GM12878 (cell line): Measurements from ENCODE around the gene NOB1. TPM values are rescaled to one million over a fixed set of nuclear protein-coding genes. Genes with fewer than 3 reads are reported as not detected.

Experiments used
- ATAC-seq: fragments of 200-7000 bp; cut with Tn5 transposase; 3 replicates; pipeline ENCODE4 v1.9.1; 2020; ENCODE audit warnings: mild to moderate bottlenecking, moderate library complexity
- BruUV-seq: library from RNA; stranded (reverse); fragments of 400-500 nt; replicated peaks from 2 replicates; lab custom pipeline; 2021; lab: Mats Ljungman, UMichigan
- CTCF ChIA-PET: fragments of 300-600 bp; sonication (Branson Sonifier 250); formaldehyde crosslinking; extraction: SDS; loops from one replicate; lab custom pipeline; 2021; ENCODE audit warnings: inconsistent platforms; lab: Yijun Ruan, JAX
- POLR2A ChIA-PET: fragments of 350-600 bp; formaldehyde crosslinking; extraction: SDS; loops from one replicate; lab custom pipeline; 2021; ENCODE audit warnings: inconsistent platforms; lab: Charles Lee
- RAD21 ChIA-PET: fragments of 300-600 bp; sonication (Branson Sonifier 250); formaldehyde crosslinking; loops from one replicate; lab custom pipeline; 2023; ENCODE audit warnings: antibody characterized with exemption; ENCODE audit not compliant: unreplicated experiment; lab: Charles Lee
- SMC1A ChIA-PET: fragments of 300-600 bp; sonication (Branson Sonifier 250); formaldehyde crosslinking; loops from one replicate; lab custom pipeline; 2023; ENCODE audit not compliant: unreplicated experiment, uncharacterized antibody; lab: Charles Lee
- DNase-seq: peaks from one replicate; pipeline ENCODE4 v3.0.0-alpha.2; 2011; ENCODE audit warnings: low read depth, low spot score
- FAIRE-seq: peaks from 3 replicates; lab custom pipeline; 2011; peaks lifted over from hg19 to GRCh38; lab: Jason Lieb, UNC
- H2AFZ ChIP-seq: 2 replicates; pipeline ENCODE4 v1.6.0; 2011; ENCODE audit warnings: low read depth, low read length, control low read depth; ENCODE audit not compliant: control insufficient read depth
- H3K27ac ChIP-seq: 2 replicates; pipeline ENCODE4 v1.5.1; 2011; ENCODE audit warnings: control low read depth; ENCODE audit not compliant: control insufficient read depth, insufficient read depth
- H3K27me3 ChIP-seq, 2 experiments: replicated peaks in 1 of 2; 2 replicates each; pipeline versions ENCODE4 v1.6.0 to v1.6.1; 2011; ENCODE audit warnings: low read length in 1 of 2; ENCODE audit not compliant: control insufficient read depth in 2 of 2, insufficient read depth in 2 of 2
- H3K36me3 ChIP-seq, 2 experiments: 2 replicates each; pipeline ENCODE4 v1.5.1; 2011; ENCODE audit warnings: low read length in 1 of 2; ENCODE audit not compliant: control insufficient read depth in 2 of 2, insufficient read depth in 2 of 2
- H3K4me1 ChIP-seq: 2 replicates; pipeline ENCODE4 v1.6.1; 2011; ENCODE audit warnings: mild to moderate bottlenecking, low read length, moderate library complexity, mixed read lengths; ENCODE audit not compliant: control insufficient read depth, insufficient read depth
- H3K4me2 ChIP-seq: 2 replicates; pipeline ENCODE4 v1.6.0; 2011; ENCODE audit warnings: control low read depth; ENCODE audit not compliant: control insufficient read depth, insufficient read depth
- H3K4me3 ChIP-seq: fragments of 200-600 bp; sonication (generic); 2 replicates; pipeline ENCODE4 v1.5.1; 2016
- H3K79me2 ChIP-seq: 2 replicates; pipeline ENCODE4 v1.6.0; 2011; ENCODE audit warnings: low read length; ENCODE audit not compliant: control insufficient read depth, insufficient read depth
- H3K9ac ChIP-seq: 2 replicates; pipeline ENCODE4 v1.8.0; 2011; ENCODE audit warnings: low read length, control low read depth, mixed read lengths; ENCODE audit not compliant: control insufficient read depth, insufficient read depth
- H3K9me3 ChIP-seq: replicated peaks from 3 replicates; pipeline ENCODE4 v1.5.1; 2011; ENCODE audit warnings: mild to moderate bottlenecking, low read length; ENCODE audit not compliant: control insufficient read depth, insufficient read depth
- H4K20me1 ChIP-seq: 2 replicates; pipeline ENCODE4 v1.6.0; 2011; ENCODE audit not compliant: control insufficient read depth, insufficient read depth
- CHD2 ChIP-seq: IDR thresholded peaks from 2 replicates; pipeline ENCODE4 v1.6.1; 2011; ENCODE audit warnings: low read depth, low read length, improper control_type of control experiment, borderline replicate concordance
- ETV6 ChIP-seq, 2 experiments: fragments of 450-650 bp in 1 of 2; IDR thresholded peaks in 1 of 2; conservative IDR thresholded peaks in 1 of 2; 2 replicates each; pipeline ENCODE4 v1.6.1; 2014; ENCODE audit warnings: antibody characterized with exemption in 1 of 2, borderline replicate concordance in 1 of 2, low read depth in 1 of 2, mild to moderate bottlenecking in 1 of 2, moderate library complexity in 1 of 2
- FOS ChIP-seq: IDR thresholded peaks from 3 replicates; pipeline ENCODE4 v1.6.1; 2011; ENCODE audit warnings: borderline replicate concordance; ENCODE audit not compliant: insufficient read length; ENCODE audit errors: extremely low read depth
- HDGF ChIP-seq: fragments of 450-650 bp; IDR thresholded peaks from 2 replicates; pipeline ENCODE4 v1.6.1; 2016; ENCODE audit warnings: antibody characterized with exemption
- NFYB ChIP-seq: IDR thresholded peaks from 2 replicates; pipeline ENCODE4 v1.6.1; 2011; ENCODE audit warnings: low read depth, mild to moderate bottlenecking, low read length, improper control_type of control experiment, moderate library complexity; ENCODE audit not compliant: insufficient read depth
- POU2F2 ChIP-seq: IDR thresholded peaks from 3 replicates; pipeline ENCODE4 v1.6.1; 2011; ENCODE audit warnings: low read depth, mild to moderate bottlenecking, low read length, borderline replicate concordance
- RFX5 ChIP-seq: IDR thresholded peaks from 2 replicates; pipeline ENCODE4 v1.6.1; 2011; ENCODE audit warnings: low read depth, low read length, improper control_type of control experiment
- SIX5 ChIP-seq: IDR thresholded peaks from 2 replicates; pipeline ENCODE4 v1.6.1; 2011; ENCODE audit warnings: mild to moderate bottlenecking, low read depth, low read length, moderate library complexity; ENCODE audit not compliant: severe bottlenecking
- SREBF2 ChIP-seq: IDR thresholded peaks from 2 replicates; pipeline ENCODE4 v1.6.1; 2012; ENCODE audit warnings: mild to moderate bottlenecking, low read length
- WGBS: methylation state at CpG from one replicate; pipeline ENCODE4 v1.1.6; 2016; ENCODE audit warnings: low lambda C conversion rate; ENCODE audit not compliant: insufficient replicate concordance, insufficient coverage; ENCODE audit errors: missing lambda C conversion rate; 5-methylcytosine and 5-hydroxymethylcytosine counted together
- in situ Hi-C: fragments of 300-500 bp; cut with MboI; formaldehyde crosslinking; loops from 9 replicates; pipeline ENCODE4 v1.14.3; 2018; ENCODE audit warnings: mixed read lengths
- intact Hi-C: fragments of 100-400 bp; cut with micrococcal nuclease; formaldehyde crosslinking; loops from one replicate; pipeline ENCODE4 v1.14.2; 2022; ENCODE audit not compliant: unreplicated experiment
- polyA plus RNA-seq, 11 experiments: library from polyadenylated mRNA; depleted of rRNA in 4 of 11; unstranded in 6 of 11; stranded (reverse) in 5 of 11; fragments of >200 nt; fragmentation: Nextera tagmentation in 4 of 11; fragmentation: Illumina TruSeq in 1 of 11; extraction: Ambion mirVana in 4 of 11; extraction: Trizol in 1 of 11; gene quantifications; 1 replicate in 1 of 11; 2 replicates in 10 of 11; pipeline versions ENCODE4 v1.2.1 to v1.2.3, GENCODE V29; 2011 to 2016; ENCODE audit warnings: inconsistent platforms in 2 of 11, missing spikeins in 2 of 11, low read depth in 1 of 11
- total RNA-seq, 4 experiments: library from RNA; depleted of rRNA in 3 of 4; stranded (reverse); fragments of >200 nt in 3 of 4; fragmentation: Illumina TruSeq in 1 of 4; extraction: Trizol in 1 of 4; gene quantifications; 2 replicates each; pipeline versions ENCODE4 v1.2.1 to v1.2.3, GENCODE V29; 2013 to 2021
- TF ChIP-seq, protein P1 (sequence below): fragments of 450-650 bp; IDR thresholded peaks from 2 replicates; pipeline ENCODE4 v1.6.1; 2017; ENCODE audit warnings: mild to moderate bottlenecking, moderate library complexity
- TF ChIP-seq, protein P2 (sequence below): fragments of 450-650 bp; formaldehyde crosslinking; IDR thresholded peaks from 2 replicates; pipeline ENCODE4 v1.4.0; 2022; ENCODE audit warnings: mild to moderate bottlenecking, moderate library complexity
- TF ChIP-seq, protein P3 (sequence below): fragments of 450-650 bp; IDR thresholded peaks from 2 replicates; pipeline ENCODE4 v1.6.1; 2017; ENCODE audit warnings: low read depth, mild to moderate bottlenecking, moderate library complexity
- TF ChIP-seq, protein P4 (sequence below): IDR thresholded peaks from 2 replicates; pipeline ENCODE4 v1.6.1; 2012; ENCODE audit warnings: low read depth, low read length, improper control_type of control experiment

The NOB1 gene
- total and polyA plus RNA-seq, 10 of the 15 experiments (the other 5 are each of a cell fraction or from before 2014, with no cell fraction given): 31.1 to 117 (median 78.0) TPM

DNA sequence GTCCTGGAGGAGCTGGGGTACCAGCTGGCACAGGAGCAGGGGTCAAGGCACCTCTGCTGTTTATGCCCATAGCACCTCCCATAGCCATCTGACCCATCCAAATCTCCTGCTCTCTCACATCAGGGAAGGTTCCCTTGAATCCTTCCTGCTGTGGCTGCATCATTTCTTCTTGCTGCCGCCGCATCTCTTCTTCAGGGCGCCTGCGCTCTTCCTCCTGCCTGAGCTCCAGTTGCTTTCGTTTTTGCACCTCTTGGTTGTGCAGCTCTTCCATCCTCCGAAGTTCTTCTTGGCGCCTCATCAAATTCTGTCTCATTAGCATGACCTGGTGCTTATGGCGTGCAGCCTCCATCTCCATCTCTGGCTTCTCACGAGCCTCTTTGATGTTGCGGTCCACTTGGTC lies 2.0 kb upstream of the NOB1 start:
- H3K27ac ChIP-seq: no peak overlapping the region
- no peaks in the 10 kb centered on the region for H4K20me1 ChIP-seq
- no peak overlapping the region for H3K4me3 ChIP-seq
- POLR2A ChIA-PET: interaction anchor here (0.6 kb wide), 1 partner anchor 697 kb away, joined by 3 read pairs; no protein-coding TSS in a partner anchor
- no peak for TF ChIP-seq ETV6 (conservative IDR thresholded peaks at IDR 0.05 in 1 of 2, IDR thresholded peaks at IDR 0.05 in 1 of 2; ENCODE audit: borderline replicate concordance in 1 of 2, low read depth in 1 of 2)
- no peak for TF ChIP-seq HDGF
- no peak for TF ChIP-seq FOS
- no peak for TF ChIP-seq SIX5
- TF ChIP-seq, protein P1, sequence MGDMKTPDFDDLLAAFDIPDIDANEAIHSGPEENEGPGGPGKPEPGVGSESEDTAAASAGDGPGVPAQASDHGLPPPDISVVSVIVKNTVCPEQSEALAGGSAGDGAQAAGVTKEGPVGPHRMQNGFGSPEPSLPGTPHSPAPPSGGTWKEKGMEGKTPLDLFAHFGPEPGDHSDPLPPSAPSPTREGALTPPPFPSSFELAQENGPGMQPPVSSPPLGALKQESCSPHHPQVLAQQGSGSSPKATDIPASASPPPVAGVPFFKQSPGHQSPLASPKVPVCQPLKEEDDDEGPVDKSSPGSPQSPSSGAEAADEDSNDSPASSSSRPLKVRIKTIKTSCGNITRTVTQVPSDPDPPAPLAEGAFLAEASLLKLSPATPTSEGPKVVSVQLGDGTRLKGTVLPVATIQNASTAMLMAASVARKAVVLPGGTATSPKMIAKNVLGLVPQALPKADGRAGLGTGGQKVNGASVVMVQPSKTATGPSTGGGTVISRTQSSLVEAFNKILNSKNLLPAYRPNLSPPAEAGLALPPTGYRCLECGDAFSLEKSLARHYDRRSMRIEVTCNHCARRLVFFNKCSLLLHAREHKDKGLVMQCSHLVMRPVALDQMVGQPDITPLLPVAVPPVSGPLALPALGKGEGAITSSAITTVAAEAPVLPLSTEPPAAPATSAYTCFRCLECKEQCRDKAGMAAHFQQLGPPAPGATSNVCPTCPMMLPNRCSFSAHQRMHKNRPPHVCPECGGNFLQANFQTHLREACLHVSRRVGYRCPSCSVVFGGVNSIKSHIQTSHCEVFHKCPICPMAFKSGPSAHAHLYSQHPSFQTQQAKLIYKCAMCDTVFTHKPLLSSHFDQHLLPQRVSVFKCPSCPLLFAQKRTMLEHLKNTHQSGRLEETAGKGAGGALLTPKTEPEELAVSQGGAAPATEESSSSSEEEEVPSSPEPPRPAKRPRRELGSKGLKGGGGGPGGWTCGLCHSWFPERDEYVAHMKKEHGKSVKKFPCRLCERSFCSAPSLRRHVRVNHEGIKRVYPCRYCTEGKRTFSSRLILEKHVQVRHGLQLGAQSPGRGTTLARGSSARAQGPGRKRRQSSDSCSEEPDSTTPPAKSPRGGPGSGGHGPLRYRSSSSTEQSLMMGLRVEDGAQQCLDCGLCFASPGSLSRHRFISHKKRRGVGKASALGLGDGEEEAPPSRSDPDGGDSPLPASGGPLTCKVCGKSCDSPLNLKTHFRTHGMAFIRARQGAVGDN: no peak
- TF ChIP-seq, protein P2, sequence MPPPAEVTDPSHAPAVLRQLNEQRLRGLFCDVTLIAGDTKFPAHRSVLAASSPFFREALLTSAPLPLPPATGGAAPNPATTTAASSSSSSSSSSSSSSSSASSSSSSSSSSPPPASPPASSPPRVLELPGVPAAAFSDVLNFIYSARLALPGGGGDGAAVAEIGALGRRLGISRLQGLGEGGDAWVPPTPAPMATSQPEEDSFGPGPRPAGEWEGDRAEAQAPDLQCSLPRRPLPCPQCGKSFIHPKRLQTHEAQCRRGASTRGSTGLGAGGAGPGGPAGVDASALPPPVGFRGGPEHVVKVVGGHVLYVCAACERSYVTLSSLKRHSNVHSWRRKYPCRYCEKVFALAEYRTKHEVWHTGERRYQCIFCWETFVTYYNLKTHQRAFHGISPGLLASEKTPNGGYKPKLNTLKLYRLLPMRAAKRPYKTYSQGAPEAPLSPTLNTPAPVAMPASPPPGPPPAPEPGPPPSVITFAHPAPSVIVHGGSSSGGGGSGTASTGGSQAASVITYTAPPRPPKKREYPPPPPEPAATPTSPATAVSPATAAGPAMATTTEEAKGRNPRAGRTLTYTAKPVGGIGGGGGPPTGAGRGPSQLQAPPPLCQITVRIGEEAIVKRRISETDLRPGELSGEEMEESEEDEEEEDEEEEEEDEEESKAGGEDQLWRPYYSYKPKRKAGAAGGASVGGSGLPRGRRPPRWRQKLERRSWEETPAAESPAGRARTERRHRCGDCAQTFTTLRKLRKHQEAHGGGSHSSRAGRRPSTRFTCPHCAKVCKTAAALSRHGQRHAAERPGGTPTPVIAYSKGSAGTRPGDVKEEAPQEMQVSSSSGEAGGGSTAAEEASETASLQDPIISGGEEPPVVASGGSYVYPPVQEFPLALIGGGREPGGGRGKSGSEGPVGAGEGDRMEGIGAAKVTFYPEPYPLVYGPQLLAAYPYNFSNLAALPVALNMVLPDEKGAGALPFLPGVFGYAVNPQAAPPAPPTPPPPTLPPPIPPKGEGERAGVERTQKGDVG: no peak
- no peak for TF ChIP-seq SREBF2
- no peak for TF ChIP-seq CHD2
- TF ChIP-seq, protein P3, sequence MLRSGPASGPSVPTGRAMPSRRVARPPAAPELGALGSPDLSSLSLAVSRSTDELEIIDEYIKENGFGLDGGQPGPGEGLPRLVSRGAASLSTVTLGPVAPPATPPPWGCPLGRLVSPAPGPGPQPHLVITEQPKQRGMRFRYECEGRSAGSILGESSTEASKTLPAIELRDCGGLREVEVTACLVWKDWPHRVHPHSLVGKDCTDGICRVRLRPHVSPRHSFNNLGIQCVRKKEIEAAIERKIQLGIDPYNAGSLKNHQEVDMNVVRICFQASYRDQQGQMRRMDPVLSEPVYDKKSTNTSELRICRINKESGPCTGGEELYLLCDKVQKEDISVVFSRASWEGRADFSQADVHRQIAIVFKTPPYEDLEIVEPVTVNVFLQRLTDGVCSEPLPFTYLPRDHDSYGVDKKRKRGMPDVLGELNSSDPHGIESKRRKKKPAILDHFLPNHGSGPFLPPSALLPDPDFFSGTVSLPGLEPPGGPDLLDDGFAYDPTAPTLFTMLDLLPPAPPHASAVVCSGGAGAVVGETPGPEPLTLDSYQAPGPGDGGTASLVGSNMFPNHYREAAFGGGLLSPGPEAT: no peak
- TF ChIP-seq RFX5: no peak
- TF ChIP-seq NFYB: no peak
- no peak for TF ChIP-seq POU2F2
- TF ChIP-seq, protein P4, sequence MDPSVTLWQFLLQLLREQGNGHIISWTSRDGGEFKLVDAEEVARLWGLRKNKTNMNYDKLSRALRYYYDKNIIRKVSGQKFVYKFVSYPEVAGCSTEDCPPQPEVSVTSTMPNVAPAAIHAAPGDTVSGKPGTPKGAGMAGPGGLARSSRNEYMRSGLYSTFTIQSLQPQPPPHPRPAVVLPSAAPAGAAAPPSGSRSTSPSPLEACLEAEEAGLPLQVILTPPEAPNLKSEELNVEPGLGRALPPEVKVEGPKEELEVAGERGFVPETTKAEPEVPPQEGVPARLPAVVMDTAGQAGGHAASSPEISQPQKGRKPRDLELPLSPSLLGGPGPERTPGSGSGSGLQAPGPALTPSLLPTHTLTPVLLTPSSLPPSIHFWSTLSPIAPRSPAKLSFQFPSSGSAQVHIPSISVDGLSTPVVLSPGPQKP: no peak
- ATAC-seq: no peak
- no peak for DNase-seq
- no peak overlapping the region for H2AFZ ChIP-seq
- H3K36me3 ChIP-seq: peaks cover 0 to 5% of the 10 kb centered on the region in 2 experiments; a peak in 1 of 4 replicates
- RAD21 ChIA-PET: interaction anchor here (2.0 kb wide), 1 partner anchor 360 kb away, joined by 8 read pairs; no protein-coding TSS in a partner anchor
- H3K9me3 ChIP-seq: no peaks in the 10 kb centered on the region
- peaks cover 29% of the 10 kb centered on the region for H3K79me2 ChIP-seq
- intact Hi-C loops: loop anchor here (10.0 kb wide), 1 partner anchor 422 kb away; the partner anchor contains the start of genes COG8, NIP7 and PDF
- SMC1A ChIA-PET: interaction anchor here (0.6 to 3.6 kb wide), 2 partner anchors 49 to 104 kb away, joined by 3 to 34 read pairs; no protein-coding TSS in a partner anchor
- CTCF ChIA-PET: interaction anchor here (1.1 to 7.8 kb wide), 4 partner anchors 16 to 360 kb away, joined by 3 to 108 read pairs (median 60); no protein-coding TSS in a partner anchor
- peaks cover 5% of the 10 kb centered on the region for H3K4me1 ChIP-seq
- no peak overlapping the region for H3K4me2 ChIP-seq
- in situ Hi-C loops: no loop called here
- FAIRE-seq: no peak
- WGBS: 88% methylated on average over 10 of the region's 10 CpGs
- no TSS peak for BruUV-seq
- no peaks in the 10 kb centered on the region for H3K27me3 ChIP-seq
- no peak overlapping the region for H3K9ac ChIP-seq
